Measurements from ENCODE around the gene AGFG2.

- no peak for TF ChIP-seq POLR2A (IDR thresholded peaks at IDR 0.05)
- TF ChIP-seq, protein P1, sequence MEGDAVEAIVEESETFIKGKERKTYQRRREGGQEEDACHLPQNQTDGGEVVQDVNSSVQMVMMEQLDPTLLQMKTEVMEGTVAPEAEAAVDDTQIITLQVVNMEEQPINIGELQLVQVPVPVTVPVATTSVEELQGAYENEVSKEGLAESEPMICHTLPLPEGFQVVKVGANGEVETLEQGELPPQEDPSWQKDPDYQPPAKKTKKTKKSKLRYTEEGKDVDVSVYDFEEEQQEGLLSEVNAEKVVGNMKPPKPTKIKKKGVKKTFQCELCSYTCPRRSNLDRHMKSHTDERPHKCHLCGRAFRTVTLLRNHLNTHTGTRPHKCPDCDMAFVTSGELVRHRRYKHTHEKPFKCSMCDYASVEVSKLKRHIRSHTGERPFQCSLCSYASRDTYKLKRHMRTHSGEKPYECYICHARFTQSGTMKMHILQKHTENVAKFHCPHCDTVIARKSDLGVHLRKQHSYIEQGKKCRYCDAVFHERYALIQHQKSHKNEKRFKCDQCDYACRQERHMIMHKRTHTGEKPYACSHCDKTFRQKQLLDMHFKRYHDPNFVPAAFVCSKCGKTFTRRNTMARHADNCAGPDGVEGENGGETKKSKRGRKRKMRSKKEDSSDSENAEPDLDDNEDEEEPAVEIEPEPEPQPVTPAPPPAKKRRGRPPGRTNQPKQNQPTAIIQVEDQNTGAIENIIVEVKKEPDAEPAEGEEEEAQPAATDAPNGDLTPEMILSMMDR (IDR thresholded peaks at IDR 0.05), result no peak
- no peak for TF ChIP-seq POLR2AphosphoS5 (IDR thresholded peaks at IDR 0.05)
Observed at GRCh38 chr7:100614308-100614861, 75.4 kb downstream of the AGFG2 start.

Data from prostate gland (tissue), 2 donors.